HG02623 (cell line): ENCODE measurements around the gene NEK7.
"Not testable (repeated sequence)": the region's sequence is repeated elsewhere in the genome, so short reads cannot be mapped to it uniquely, and the experiment has no call there.

ENCODE experiments used
- ATAC-seq: cut with Tn5 transposase; IDR thresholded peaks from one replicate; pipeline ENCODE4 v1.9.1; 2021; ENCODE audit warnings: moderate library complexity; ENCODE audit not compliant: unreplicated experiment

NEK7 gene

DNA sequence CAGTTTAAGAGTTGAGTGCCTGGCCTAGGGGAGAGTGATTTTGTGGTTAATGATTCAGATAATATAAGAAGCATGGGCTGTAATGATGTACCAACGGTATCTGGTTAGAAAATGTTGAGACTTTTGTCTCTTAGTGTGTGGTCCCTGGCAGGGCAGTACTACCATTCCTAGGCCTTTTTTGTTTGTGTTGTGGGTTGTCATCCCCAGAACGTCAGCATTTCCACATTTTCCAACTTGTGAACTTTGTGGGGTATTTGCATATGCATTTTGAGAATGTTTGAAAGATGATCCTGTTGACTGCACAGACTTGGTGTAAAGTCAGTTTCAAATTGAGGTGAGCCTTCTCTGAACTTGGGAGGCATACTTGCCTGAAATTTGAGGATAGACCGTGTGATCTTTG, 11.4 kb downstream of the NEK7 start:
- no peak for ATAC-seq

GRCh38 chr1:198169672-198170071, 12.9 kb downstream of the NEK7 start:
- ATAC-seq: no peak

- no peak for ATAC-seq
These were observed 15.1 kb downstream of the NEK7 start for GRCh38 chr1:198171667-198172540.

DNA sequence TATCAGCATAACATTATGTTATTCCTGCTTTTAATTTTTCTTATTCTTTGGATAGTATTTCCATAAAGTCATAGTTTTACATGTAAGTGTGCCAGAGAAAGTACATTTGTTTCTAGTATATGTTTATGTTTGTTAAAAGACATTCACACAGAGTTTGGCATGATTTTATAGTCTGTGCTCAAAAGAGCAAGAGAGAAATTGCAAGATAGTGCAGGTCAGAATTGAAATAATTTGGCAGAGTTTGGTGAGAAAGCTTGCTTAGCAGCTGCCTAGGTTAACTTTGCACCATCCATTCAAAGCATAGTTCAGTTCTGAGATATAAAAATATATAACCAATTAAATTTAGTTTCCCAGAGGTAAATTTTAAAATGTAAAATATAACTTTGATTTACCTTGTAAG, 17.0 kb downstream of the NEK7 start:
- ATAC-seq: no peak

DNA sequence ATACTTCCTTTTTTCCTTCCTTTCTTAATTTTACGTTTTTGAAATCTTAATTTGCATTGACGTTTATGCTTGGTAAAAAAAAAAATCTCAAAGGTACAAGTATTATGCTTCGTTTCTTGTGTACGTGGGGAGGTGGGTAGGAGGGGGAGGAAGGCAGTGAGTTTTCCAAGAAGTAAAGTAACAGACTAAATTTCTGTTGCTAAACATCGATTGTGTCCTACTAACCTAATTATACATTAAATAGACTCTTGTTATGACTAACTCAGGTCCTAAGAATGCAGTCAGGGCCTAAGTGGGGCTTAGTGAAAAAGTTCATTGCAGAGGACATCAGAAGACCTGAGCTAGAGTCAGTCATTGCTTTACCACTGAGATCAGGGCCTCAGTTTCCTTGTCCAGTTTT, 17.5 kb downstream of the NEK7 start:
- ATAC-seq: no peak

GRCh38 chr1:198175423-198176170, 18.8 kb downstream of the NEK7 start:
- ATAC-seq: peak; percentile 57

DNA sequence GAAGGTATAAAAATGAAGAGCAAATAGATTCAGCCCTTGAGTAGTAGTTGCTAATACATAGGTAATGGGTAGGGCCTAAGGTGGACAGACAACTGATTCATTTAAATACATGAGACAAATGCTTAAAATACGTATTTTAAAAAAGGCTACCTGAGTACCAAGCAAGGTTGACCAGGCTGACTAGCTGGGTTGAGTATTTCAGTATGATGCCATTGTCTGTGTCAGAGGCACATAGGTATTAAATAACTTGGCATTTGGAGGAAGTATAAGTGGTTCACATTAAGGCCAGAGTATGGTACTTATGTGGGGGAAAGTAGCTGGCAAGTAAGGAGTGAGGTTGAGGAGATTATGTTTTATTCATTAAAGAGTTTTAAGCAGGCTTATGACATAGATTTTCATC, 19.4 kb downstream of the NEK7 start:
- ATAC-seq: no peak

DNA sequence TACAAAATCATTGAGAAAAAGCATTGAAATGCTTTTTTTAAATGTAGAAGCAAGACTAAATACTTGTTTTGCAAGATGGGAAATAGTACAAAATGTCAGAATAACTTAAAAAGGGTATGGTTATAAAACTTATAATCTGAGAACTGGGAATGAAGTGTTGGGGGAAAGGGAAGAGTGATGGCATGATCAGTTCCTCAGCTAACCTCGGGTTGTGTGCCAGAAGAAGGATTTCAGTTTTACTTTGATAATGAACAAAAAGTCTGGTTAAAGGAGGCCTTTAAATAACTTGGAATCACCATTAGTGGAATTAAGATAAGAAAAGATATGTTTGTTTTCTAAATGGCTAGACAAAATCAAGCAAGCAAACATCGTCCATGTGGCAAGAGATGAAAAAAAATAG, 20.7 kb downstream of the NEK7 start:
- no peak for ATAC-seq

DNA sequence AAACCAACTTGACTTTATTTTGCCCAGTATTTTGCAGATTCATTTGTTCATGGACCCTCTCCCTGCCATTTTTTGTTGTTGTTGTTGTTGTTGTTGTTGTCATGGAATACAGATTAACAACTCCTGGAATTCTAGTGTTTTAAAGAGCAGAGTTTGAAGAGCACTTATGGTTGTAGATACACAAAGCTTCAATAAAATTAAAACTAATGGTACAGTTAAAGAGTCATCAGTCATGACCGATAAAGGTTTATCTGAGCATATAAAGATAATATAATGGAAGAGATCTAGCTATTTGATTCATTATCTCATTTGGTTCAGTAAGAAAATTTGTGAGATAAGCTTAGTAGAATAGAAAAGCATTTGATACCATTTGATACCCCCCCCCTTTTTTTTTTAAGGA, 21.8 kb downstream of the NEK7 start:
- ATAC-seq: no peak

DNA sequence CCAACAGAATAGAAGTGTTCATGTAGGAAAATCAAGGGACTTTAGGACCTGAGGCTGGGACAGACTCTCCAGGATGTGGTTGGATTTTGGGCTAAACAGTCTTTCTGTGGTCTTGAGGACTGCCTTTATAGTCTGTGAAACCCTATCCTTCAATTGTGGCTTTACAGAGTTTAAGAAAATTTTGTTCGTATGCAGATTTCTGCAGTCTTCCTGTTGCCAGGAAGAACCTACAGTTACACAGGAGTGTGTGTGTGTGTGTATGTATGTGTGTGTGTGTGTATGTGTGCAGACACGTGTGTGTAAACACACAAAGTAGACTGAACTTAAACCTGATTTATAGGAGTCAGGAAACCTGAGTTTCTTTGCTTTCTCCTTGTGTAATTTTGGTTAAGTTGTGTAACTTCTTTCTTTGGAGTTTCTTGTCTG, 22.8 kb downstream of the NEK7 start:
- no peak for ATAC-seq

DNA sequence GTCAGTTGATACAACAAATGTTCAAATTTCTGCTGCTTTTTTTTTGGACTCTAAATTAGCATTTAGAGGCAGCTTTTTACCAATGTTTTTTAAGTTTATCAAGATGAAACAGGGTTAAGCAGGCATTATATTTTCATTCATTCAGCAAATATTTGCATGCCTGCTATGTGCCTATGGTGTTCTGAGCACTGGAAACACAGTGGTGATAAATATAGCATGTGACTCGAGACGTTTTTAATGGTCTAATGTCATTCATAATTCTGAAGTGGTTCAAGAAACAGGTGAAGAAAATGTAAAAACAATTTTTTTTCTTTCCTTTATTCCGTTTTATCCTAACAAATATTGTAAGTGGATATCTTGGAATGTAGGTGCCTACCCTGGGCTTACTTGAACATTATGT, 26.8 kb downstream of the NEK7 start:
- no peak for ATAC-seq

GRCh38 chr1:198184516-198184915, 27.7 kb downstream of the NEK7 start:
- no peak for ATAC-seq

GRCh38 chr1:198185146-198185545, 28.3 kb downstream of the NEK7 start:
- no peak for ATAC-seq

GRCh38 chr1:198185759-198186158, 29.0 kb downstream of the NEK7 start:
- ATAC-seq: no peak

DNA sequence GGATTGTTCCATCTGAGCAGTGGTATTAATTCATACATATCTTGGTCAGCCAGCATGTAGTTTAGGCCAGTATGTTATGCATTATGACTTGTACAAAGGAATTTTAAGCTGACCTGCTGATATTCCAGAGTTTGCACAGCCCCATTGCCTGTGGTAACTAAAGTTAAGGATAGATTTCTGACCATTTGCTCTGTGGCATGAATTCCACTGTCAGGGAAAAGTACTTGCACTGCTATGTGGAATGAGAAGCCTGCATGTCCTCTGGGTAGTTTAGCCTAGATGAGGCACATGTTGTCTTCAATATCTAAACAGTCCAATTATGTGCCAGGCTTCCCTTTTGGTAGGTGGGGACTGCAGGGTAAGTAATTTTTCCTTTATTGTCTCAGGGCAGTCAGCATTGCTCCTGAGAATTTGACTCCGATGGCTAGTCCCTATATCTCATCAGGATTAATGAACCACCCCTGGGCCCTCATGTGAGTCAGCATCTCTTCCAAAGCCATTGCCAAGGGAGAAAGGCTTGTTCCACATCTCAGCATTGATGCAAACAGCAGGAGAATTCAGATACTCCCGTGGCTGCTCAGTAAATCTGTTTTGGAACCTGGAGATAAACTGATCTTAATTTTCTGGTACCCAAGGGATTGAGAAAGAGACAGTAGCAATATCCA, 30.2 kb downstream of the NEK7 start:
- ATAC-seq: no peak

- ATAC-seq: no peak
These were observed 31.3 kb downstream of the NEK7 start for GRCh38 chr1:198187973-198188588.

GRCh38 chr1:198191117-198191516, 34.3 kb downstream of the NEK7 start:
- ATAC-seq: no peak

DNA sequence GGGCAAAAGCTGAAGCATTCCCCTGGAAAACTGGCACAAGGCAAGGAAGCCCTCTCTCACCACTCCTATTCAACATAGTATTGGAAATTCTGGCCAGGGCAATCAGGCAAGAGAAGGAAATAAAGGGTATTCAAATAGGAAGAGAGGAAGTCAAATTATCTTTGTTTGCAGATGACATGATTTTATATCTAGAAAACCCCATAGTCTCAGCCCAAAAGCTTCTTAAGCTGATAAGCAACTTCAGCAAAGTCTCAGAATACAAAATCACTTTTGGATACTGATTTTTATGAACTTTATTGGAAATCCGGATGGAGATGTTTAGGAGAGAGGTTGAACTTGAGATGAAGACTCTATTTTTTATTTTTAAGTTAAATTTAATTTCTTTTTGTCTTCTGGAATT, 37.1 kb downstream of the NEK7 start:
- ATAC-seq: not testable (repeated sequence)

GRCh38 chr1:198196630-198197029, 39.8 kb downstream of the NEK7 start:
- no peak for ATAC-seq

GRCh38 chr1:198197285-198197684, 40.5 kb downstream of the NEK7 start:
- ATAC-seq: no peak

DNA sequence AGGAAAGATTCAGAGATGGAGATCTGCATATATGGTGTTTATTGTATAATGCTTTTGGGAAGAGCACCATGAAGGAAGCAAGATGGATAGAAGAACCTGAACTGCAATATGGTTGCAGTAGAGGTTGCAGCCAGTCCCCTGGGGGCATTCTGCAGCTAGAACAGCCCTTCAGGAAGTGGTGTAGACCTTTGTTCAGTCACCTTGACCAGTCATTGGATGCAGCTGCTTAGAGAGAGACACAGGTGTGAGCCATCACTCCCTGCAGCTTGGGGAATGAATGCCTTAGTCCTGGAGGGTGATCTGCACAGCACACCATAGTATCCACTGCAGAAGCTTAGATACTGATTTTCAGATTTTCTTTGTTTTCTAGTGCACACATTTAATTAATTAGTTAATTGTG, 42.3 kb downstream of the NEK7 start:
- peak; percentile 54 for ATAC-seq
